Activated naive CD4-positive, alpha-beta T cell treated with anti-CD3 and anti-CD28 coated beads, Interleukin-2, amount 50 U/mL, for 72 hours (primary cell): ENCODE measurements around the gene DLG2. TPM values are rescaled to one million over a fixed set of nuclear protein-coding genes. Genes with fewer than 3 reads are reported as not detected.

Experiments
- ATAC-seq, 2 donors: fragments of 150-1000 bp; cut with Tn5 transposase; 2 replicates each; pipeline ENCODE4 v1.10.0; 2021; ENCODE audit warnings: mild to moderate bottlenecking in 2 of 2, moderate library complexity in 2 of 2
- DNase-seq, 2 donors: peaks; one replicate each; pipeline ENCODE4 v3.0.0; 2021 to 2022; ENCODE audit warnings: low spot score in 2 of 2
- H3K27ac Mint-ChIP-seq, 2 donors: one replicate each; pipeline ENCODE4 v1.8.0; 2022; ENCODE audit warnings: mild to moderate bottlenecking in 2 of 2, mixed read lengths in 2 of 2
- H3K36me3 Mint-ChIP-seq, 2 donors: one replicate each; pipeline ENCODE4 v1.8.0; 2022; ENCODE audit warnings: mixed read lengths in 2 of 2
- H3K9me3 Mint-ChIP-seq, 2 donors: one replicate each; pipeline ENCODE4 v1.8.0; 2022; ENCODE audit warnings: mixed read lengths in 2 of 2
- total RNA-seq, 2 donors: library from RNA; stranded (reverse); gene quantifications; one replicate each; pipeline ENCODE4 v1.2.3, GENCODE V29; 2022

The DLG2 gene
- total RNA-seq, 2 donors from 2014 or later, result 4.2 to 5.4 TPM

DNA sequence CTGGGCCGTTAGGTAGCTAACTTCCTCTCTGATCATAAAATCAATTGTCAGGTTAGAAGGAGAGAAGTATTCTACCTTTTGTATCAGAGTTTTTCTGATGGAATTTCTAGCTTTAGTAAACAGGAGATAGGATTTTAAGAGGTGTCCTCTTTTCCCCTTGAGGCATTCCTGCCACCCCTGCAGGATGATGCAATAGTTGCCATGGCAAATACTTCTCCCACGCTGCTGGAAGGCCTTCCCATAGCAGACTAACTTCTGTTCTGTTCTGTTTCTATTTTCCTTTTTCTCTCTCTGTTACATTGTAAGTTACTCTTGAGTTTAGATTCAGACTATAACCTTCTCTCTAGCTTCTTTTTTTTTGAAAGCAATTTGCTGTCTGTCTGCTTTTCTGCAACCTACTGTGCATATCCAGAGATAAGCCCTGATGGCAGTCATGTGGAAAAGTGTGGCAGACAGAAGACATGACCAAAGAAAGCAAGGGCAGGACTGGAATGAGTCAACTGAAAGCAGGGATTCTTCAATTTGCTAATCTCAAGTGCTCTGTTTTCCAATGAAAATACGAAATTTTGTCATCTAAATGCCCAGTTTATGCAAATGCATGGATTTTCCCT is 679.1 kb downstream of the DLG2 start:
- H3K36me3 Mint-ChIP-seq, result peaks cover 0 to 25% of the 10 kb centered on the region in 2 donors
- ATAC-seq (no peak), DNase-seq (no peak)
- peaks cover 25 to 28% of the 10 kb centered on the region in 2 donors for H3K9me3 Mint-ChIP-seq
- no peak overlapping the region for H3K27ac Mint-ChIP-seq

DNA sequence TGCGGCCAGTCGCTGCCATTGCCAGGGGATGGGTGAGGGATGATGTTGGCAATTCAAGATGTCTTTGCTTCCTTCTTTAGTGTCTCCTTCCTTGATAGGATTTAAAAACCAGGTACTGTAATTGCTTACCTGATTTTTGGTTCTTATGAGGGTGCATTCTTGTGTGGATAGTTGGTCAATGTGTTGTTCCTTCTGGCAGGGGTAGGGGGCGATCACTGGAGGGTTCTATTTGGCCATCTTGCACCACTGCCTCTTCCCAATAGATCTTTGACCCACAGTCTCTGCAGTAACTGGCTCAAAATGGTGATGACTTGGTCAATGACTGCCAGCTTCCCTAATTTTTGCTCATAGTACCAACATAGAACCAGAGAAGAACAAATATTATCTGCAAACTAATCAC is 680.1 kb downstream of the DLG2 start:
- peaks cover 30 to 32% of the 10 kb centered on the region in 2 donors for H3K9me3 Mint-ChIP-seq
- H3K27ac Mint-ChIP-seq, result no peak overlapping the region
- peaks cover 0 to 25% of the 10 kb centered on the region in 2 donors for H3K36me3 Mint-ChIP-seq
- ATAC-seq (no peak), DNase-seq (no peak)

DNA sequence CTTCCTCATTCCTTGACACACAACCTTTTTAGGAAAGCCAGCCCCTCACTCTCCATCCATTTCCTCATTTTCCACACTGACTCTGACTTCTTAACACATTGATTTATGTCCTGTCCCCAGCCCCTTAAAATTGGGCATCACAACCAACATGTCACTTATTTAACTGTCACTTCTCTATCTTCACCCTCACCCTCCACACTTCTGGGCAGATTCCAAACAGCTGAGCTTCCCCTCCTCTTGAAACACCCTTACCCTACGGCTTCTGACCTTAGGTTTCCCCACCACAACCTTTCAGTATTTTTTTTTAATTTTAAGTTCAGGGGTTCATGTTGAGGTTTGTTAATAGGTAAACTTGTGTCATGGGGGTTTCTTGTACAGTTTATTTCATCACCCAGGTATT is 696.3 kb downstream of the DLG2 start:
- Mint-ChIP-seq H3K36me3 (peaks cover 0 to 8% of the 10 kb centered on the region in 2 donors), H3K27ac (no peak overlapping the region), H3K9me3 (peaks cover 16 to 28% of the 10 kb centered on the region in 2 donors)
- DNase-seq (no peak), ATAC-seq (no peak)

DNA sequence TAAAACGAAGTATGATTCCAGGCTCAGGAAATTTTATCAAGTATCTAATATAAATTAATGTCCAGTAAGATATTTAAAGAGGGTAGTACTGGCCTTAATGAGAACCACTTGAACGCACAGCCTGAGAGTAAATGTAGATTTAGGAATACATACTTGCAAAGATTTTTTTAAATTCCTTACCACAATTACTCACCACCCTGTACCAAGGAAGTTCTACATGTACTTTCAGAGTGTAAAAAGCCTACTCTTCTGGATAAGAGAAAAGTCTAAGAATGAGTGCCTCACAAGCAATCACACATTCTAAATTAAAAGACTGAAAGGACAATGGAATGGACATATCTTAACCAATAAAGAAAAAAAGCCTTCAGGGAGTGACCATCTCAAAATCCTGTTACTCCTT is 697.4 kb downstream of the DLG2 start:
- peaks cover 12 to 19% of the 10 kb centered on the region in 2 donors for H3K9me3 Mint-ChIP-seq
- DNase-seq (no peak), ATAC-seq (no peak)
- H3K36me3 Mint-ChIP-seq, result peaks cover 0 to 2% of the 10 kb centered on the region in 2 donors
- no peak overlapping the region for H3K27ac Mint-ChIP-seq

DNA sequence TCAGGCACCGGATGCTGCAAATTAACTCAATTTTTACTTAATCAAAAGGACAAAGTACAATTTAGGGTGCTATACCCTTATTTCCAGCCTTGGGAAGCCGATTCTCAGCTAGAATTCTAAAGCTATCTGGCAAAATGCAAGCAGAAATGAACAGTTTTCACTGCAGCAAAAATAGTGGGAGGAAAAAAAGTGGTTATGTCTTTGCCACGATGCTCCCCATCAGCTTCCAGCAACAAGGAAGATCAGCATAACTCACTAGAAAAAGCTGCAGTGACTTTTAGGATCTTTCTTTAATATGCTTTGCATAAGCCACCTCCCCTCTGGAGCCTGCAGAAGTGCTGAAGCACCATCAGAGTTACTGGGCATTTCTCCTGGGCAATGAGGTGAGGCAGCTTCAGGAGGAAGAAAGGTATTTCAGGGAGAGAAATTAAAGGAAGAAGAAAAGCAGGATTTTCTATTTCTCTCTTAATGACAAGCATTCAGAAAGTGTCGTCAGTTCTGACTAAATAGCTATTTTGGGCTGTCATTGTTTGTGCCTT is 702.9 kb downstream of the DLG2 start:
- ATAC-seq (no peak), DNase-seq (no peak)
- Mint-ChIP-seq H3K36me3 (peaks cover 0 to 5% of the 10 kb centered on the region in 2 donors), H3K9me3 (peaks cover 0 to 5% of the 10 kb centered on the region in 2 donors), H3K27ac (no peak overlapping the region)

DNA sequence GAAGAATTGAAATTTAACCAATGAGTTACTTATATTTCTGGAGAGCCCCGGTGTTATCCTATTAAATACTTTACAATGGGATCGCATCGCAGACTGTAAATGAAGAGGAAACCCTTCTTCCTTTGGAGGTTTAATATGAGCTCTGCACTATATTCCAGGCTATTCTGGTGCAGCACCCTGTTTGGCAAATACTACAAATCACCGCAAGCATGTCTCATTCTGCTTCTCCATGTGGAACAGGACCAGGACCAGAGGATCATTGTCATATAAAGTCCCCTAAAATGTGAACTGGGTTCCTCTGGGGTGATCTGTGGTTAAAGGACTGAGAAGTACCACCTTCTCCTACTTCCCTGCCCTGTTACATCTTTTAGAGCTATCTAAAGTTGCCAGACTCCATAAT is 703.7 kb downstream of the DLG2 start:
- Mint-ChIP-seq H3K36me3 (peaks cover 0 to 5% of the 10 kb centered on the region in 2 donors), H3K9me3 (peaks cover 0 to 5% of the 10 kb centered on the region in 2 donors), H3K27ac (no peak overlapping the region)
- ATAC-seq, result no peak
- DNase-seq, result no peak

DNA sequence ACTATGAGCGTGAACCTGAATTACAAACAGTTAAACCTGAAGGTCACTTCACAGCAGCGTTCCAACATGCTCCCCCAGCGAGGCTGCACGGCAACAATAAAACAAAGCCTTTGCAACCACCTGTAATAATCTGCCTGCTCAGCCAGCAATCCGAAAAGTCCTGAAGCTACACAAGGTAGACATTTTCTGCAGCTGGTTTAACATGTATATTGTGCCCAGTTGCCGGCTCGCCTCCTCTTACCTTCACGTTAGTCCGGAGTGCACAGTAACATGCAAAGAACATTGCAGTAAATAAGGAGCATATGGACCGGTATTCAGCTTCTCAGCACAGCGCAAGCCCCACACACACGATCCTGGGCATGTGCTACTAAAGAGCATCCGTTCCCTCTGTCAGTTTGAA is 704.3 kb downstream of the DLG2 start:
- no peak for ATAC-seq
- Mint-ChIP-seq H3K27ac (no peak overlapping the region), H3K36me3 (peaks cover 0 to 5% of the 10 kb centered on the region in 2 donors), H3K9me3 (peaks cover 4 to 5% of the 10 kb centered on the region in 2 donors)
- DNase-seq, result no peak

DNA sequence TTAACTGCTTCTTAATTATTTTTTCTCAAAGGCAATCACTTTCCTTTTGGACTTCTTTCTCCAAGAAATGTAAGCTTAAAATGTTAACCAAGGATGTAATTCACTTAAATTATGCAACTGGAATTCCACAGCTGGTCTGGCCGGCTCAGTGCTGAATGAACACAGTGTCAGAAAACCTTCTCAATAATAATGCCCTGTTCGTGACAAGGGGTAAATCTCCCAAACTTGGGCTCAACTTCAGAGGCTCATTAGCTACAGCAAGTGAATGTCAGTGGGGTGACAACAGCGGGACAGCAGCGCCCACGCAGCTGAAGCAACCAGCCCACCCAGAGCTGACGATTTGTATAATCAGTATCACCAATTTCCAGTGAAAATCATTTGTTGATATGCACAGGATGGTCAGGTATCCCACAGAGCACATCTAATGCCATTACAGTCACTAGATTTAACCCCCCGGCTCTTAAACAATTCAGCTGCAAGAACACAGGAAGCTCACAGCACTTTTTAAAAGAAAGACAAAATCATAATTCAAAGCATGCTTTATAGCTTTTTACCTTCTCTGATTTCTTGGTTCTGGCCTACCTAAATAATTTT is 704.8 kb downstream of the DLG2 start:
- H3K27ac Mint-ChIP-seq, result no peak overlapping the region
- ATAC-seq (no peak), DNase-seq (no peak)
- H3K36me3 Mint-ChIP-seq, result peaks cover 0 to 5% of the 10 kb centered on the region in 2 donors
- H3K9me3 Mint-ChIP-seq, result peaks cover 4 to 5% of the 10 kb centered on the region in 2 donors

DNA sequence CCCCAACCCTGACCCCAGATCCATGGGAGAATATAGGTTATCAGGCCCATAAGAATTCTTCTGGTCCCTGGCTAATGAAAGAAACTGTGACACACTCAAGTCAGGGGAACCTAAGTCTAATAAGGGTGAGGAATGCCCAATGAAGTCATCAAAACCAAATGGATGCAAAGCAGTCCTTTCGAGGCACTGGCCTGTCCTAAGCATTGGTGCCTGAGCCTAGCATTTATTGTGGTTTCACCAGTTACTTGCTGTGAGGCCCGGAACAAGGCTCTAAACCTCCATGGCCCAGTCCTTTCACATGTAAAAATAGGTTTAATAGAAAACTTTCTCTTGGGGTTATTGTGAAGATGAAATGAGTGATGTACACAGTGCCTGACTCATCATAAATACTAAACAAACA is 712.6 kb downstream of the DLG2 start:
- H3K36me3 Mint-ChIP-seq, result peaks cover 0 to 6% of the 10 kb centered on the region in 2 donors
- DNase-seq (no peak), ATAC-seq (no peak)
- H3K9me3 Mint-ChIP-seq, result peaks cover 17 to 19% of the 10 kb centered on the region in 2 donors
- no peak overlapping the region for H3K27ac Mint-ChIP-seq

DNA sequence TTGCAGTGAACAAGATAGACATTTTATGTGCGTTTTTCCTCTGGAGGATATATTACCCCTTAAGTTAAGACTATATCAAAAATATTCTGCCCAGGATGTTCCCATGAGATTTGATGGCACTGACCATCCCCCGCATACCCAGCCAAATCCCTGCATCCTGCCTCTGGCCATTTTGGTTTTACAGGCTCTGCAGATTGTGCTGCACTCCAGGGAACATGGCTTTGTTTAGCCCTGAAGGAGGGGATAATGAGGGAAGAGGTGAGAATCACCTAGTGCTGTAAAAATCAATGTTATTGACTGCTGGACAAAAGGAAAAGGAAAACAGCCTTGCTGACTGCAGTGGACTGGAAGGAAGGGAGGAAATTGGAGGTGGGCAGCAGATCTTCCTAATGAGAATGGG is 717.4 kb downstream of the DLG2 start:
- ATAC-seq (no peak), DNase-seq (no peak)
- Mint-ChIP-seq H3K27ac (no peak overlapping the region), H3K36me3 (no peaks in the 10 kb centered on the region), H3K9me3 (peaks cover 9 to 14% of the 10 kb centered on the region in 2 donors)

DNA sequence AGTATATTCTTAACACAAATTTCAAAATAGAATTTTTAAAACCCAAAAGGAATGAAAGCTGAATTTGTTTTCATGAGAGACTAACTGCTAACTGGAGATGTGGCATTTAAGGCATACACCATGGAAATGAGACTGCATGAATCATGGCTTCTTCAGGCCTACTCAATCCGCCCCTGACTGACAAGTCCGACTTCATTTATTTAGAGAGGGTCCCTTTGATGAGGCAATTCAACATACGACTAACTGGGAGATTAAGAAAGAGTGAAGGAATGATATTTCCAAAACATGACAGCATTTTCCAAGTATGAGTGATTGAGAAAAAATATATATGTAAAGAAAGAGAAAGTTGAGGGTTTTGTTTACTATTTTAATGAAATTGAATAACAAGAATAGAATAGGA is 720.1 kb downstream of the DLG2 start:
- Mint-ChIP-seq H3K27ac (no peak overlapping the region), H3K36me3 (no peaks in the 10 kb centered on the region), H3K9me3 (peaks cover 16 to 18% of the 10 kb centered on the region in 2 donors)
- no peak for ATAC-seq
- DNase-seq, result no peak

DNA sequence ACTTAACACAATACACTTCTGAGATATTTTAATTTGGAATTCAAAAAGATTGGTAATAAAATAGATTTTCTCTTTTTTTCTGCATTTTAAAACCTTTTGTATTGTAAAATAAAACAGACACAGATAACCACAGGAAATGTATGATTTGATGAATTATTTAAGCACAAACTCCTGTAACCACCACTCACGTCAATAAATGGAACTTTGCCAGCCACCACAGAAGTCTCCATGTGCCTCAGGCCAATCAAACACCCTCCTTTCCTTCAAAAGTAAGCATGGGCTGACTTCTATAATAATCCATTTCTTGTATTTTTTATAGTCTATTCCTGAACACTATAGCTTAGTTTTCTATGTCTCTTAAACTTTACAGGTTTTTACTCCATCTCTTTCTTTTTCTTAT is 721.7 kb downstream of the DLG2 start:
- no peaks in the 10 kb centered on the region for H3K36me3 Mint-ChIP-seq
- DNase-seq, result no peak
- ATAC-seq, result no peak
- H3K9me3 Mint-ChIP-seq, result peaks cover 12 to 13% of the 10 kb centered on the region in 2 donors
- H3K27ac Mint-ChIP-seq, result no peak overlapping the region

DNA sequence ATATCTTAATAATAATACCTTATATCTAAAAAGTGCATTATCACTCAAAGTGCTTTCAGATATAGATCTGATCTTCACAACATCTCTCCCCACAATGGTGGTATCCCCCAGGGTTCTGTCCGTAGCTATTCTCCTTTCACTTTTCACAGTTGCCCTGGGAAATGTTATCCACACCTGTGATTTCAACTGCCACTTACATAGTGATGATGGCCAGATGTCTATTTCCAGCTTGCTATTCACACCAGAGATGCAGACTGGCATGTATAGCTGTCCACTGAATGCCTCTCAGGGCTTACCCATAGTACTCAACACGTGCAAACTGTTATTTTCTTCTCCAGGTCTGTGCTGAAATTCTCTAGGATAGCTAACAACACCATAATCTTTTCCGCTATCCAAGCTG is 724.7 kb downstream of the DLG2 start:
- H3K36me3 Mint-ChIP-seq, result no peaks in the 10 kb centered on the region
- no peak for ATAC-seq

DNA sequence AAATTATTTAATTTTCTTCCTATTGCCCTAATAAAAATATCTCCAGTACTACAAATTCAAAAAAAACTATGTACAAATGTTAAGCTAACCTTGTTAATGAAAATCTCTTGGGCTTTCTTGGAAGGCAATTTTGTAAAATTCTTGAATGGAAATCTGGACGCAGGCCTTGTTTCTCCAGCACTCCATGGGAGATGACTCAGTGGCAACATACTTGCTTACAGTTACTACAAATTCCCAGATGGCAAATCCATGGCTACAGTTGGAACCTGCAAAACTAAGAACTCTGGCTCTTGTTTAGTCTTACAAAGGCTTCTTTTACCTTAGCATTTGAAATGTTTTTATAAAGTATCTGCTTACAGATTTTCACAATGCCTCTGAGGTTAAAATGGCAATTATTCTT is 725.2 kb downstream of the DLG2 start:
- DNase-seq (no peak), ATAC-seq (no peak)
- peaks cover 15 to 18% of the 10 kb centered on the region in 2 donors for H3K9me3 Mint-ChIP-seq
- no peaks in the 10 kb centered on the region for H3K36me3 Mint-ChIP-seq
- no peak overlapping the region for H3K27ac Mint-ChIP-seq

More for the DNA sequence above, 724.7 kb downstream of the DLG2 start:
- no peak for DNase-seq
- no peak overlapping the region for H3K27ac Mint-ChIP-seq
- H3K9me3 Mint-ChIP-seq, result peaks cover 18 to 19% of the 10 kb centered on the region in 2 donors

DNA sequence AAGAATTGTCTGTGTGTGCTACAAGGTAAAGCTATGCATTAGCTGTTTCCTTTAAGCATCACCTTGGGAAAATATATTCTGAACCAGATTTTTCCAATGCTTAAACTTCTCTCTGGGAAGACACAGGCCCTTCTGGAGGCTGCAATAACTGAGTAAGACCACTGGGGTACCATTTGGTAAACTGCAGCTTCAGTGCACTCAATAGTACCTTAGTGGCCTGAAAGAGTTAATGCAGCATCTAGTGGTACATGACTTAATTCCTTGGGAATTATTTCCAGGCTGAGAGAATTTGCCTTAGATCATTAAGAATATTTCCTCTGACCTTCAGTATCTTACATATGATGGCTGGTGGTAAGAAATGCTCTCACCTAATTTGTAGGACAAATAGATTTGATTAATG is 727.4 kb downstream of the DLG2 start:
- Mint-ChIP-seq H3K9me3 (peaks cover 14 to 18% of the 10 kb centered on the region in 2 donors), H3K36me3 (no peaks in the 10 kb centered on the region), H3K27ac (no peak overlapping the region)
- ATAC-seq (no peak), DNase-seq (no peak)

DNA sequence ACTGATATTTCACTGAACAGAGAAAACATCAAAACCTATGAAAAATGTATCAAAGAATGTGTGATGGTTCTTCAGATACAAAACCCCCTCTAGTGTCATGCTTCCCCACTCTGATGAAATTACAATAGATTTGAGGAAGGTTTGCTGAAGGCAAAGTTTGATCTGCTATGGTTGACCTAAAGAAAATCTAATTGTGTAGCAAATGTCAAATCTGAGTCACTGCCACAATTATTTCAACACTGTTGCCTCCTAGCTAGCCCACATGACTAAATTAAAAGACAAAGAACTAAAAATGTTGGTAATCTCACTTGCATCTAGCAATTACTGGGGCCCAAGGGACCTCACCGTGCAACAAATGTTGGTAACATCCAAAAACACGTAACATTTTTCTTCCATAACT is 728.0 kb downstream of the DLG2 start:
- Mint-ChIP-seq H3K36me3 (no peaks in the 10 kb centered on the region), H3K9me3 (peaks cover 14 to 17% of the 10 kb centered on the region in 2 donors), H3K27ac (no peak overlapping the region)
- DNase-seq, result no peak
- no peak for ATAC-seq

DNA sequence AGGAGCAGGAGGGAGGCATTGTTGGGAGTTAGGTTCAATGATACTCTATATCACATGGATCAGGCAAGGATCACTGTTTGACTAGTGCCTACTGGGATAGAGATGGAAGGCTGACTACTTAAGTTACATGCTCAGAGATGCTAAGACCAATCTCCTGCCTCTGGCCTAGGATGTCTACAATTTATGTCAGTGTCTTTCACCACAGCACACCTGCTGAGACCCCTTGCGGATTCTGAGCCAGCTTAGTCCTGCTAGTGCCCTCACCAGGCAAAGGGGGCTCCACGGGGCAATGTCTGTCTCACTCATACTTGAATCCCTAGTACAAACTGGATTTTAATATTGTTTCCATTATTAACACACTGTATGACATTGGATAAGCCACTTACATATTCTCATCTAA is 732.5 kb downstream of the DLG2 start:
- H3K36me3 Mint-ChIP-seq, result no peaks in the 10 kb centered on the region
- DNase-seq, result no peak
- peaks cover 6 to 20% of the 10 kb centered on the region in 2 donors for H3K9me3 Mint-ChIP-seq
- no peak for ATAC-seq
- no peak overlapping the region for H3K27ac Mint-ChIP-seq

DNA sequence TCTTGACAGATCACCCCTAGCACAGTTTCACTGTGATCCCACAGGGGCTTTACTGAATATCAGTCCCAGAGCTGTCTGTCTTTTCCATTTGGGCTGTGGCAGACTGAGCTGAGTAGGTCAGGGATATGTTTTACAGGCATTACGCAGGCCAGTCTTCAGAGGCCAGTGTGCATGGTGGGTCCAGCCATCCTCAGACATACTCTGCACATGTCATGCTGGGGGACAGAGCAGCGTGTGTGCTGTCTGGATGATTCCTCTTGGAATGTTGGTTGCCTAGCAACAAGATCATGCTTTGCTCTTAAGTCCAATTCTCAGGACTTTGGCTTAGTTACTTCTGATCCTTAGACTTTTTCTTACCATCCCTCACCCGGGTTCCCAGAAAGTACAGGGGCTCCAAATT is 736.5 kb downstream of the DLG2 start:
- H3K27ac Mint-ChIP-seq, result no peak overlapping the region
- H3K36me3 Mint-ChIP-seq, result no peaks in the 10 kb centered on the region
- ATAC-seq (no peak), DNase-seq (no peak)
- peaks cover 12 to 23% of the 10 kb centered on the region in 2 donors for H3K9me3 Mint-ChIP-seq
